ENCODE results near the gene BCAP29. TPM values are rescaled to one million over a fixed set of nuclear protein-coding genes. Genes with fewer than 3 reads are reported as not detected.
A peak's percentile ranks its signal among the peaks of the same experiment; 100 is the strongest.

Gene BCAP29
- total RNA-seq, 1 experiment from 2014 or later, result 253 TPM

GRCh38 chr7:107573537-107573936 is 6.5 kb upstream of the BCAP29 start:
- no peak for DNase-seq (ENCODE audit: low read depth, low spot score)
- in situ Hi-C loops (cut with HindIII; ENCODE audit: low pct_unique_long_range_greater_than_20kb, low sequenced_read_pairs), result no loop called here

GRCh38 chr7:107579554-107579884 is 527 bp upstream of the BCAP29 start:
- in situ Hi-C loops (cut with HindIII; ENCODE audit: low pct_unique_long_range_greater_than_20kb, low sequenced_read_pairs), result no loop called here
- DNase-seq (ENCODE audit: low read depth, low spot score), result no peak

GRCh38 chr7:107580716-107581383 is 804 bp downstream of the BCAP29 start:
- no peak for DNase-seq (ENCODE audit: low read depth, low spot score)
- in situ Hi-C loops (cut with HindIII; ENCODE audit: low pct_unique_long_range_greater_than_20kb, low sequenced_read_pairs), result no loop called here

- no peak for DNase-seq (ENCODE audit: low read depth, low spot score)
- in situ Hi-C loops (cut with HindIII; ENCODE audit: low pct_unique_long_range_greater_than_20kb, low sequenced_read_pairs), result no loop called here
Measured at GRCh38 chr7:107581387-107582013, 1.5 kb downstream of the BCAP29 start.

- no peak for DNase-seq (ENCODE audit: low read depth, low spot score)
- in situ Hi-C loops (cut with HindIII; ENCODE audit: low pct_unique_long_range_greater_than_20kb, low sequenced_read_pairs), result no loop called here
Measured at GRCh38 chr7:107582875-107583274, 2.8 kb downstream of the BCAP29 start.

GRCh38 chr7:107584716-107585115 is 4.7 kb downstream of the BCAP29 start:
- no peak for DNase-seq (ENCODE audit: low read depth, low spot score)
- in situ Hi-C loops (cut with HindIII; ENCODE audit: low pct_unique_long_range_greater_than_20kb, low sequenced_read_pairs), result no loop called here

GRCh38 chr7:107588529-107589130 is 8.6 kb downstream of the BCAP29 start:
- in situ Hi-C loops (cut with HindIII; ENCODE audit: low pct_unique_long_range_greater_than_20kb, low sequenced_read_pairs), result no loop called here
- DNase-seq (ENCODE audit: low read depth, low spot score), result no peak

GRCh38 chr7:107591421-107591820 is 11.4 kb downstream of the BCAP29 start:
- DNase-seq (ENCODE audit: low read depth, low spot score), result no peak
- in situ Hi-C loops (cut with HindIII; ENCODE audit: low pct_unique_long_range_greater_than_20kb, low sequenced_read_pairs), result no loop called here

- DNase-seq (ENCODE audit: low read depth, low spot score), result peak; percentile 23
- in situ Hi-C loops (cut with HindIII; ENCODE audit: low pct_unique_long_range_greater_than_20kb, low sequenced_read_pairs), result no loop called here
Measured at GRCh38 chr7:107592361-107593024, 12.4 kb downstream of the BCAP29 start.

- peak; percentile 75 for DNase-seq (ENCODE audit: low read depth, low spot score)
- in situ Hi-C loops (cut with HindIII; ENCODE audit: low pct_unique_long_range_greater_than_20kb, low sequenced_read_pairs), result no loop called here
Measured at GRCh38 chr7:107593025-107593410, 13.0 kb downstream of the BCAP29 start.

GRCh38 chr7:107594961-107595737 is 15.1 kb downstream of the BCAP29 start:
- in situ Hi-C loops (cut with HindIII; ENCODE audit: low pct_unique_long_range_greater_than_20kb, low sequenced_read_pairs), result no loop called here
- DNase-seq (ENCODE audit: low read depth, low spot score), result peak; percentile 91

GRCh38 chr7:107596881-107597581 is 17.0 kb downstream of the BCAP29 start:
- in situ Hi-C loops (cut with HindIII; ENCODE audit: low pct_unique_long_range_greater_than_20kb, low sequenced_read_pairs), result no loop called here
- DNase-seq (ENCODE audit: low read depth, low spot score), result no peak

- in situ Hi-C loops (cut with HindIII; ENCODE audit: low pct_unique_long_range_greater_than_20kb, low sequenced_read_pairs), result no loop called here
- no peak for DNase-seq (ENCODE audit: low read depth, low spot score)
Measured at GRCh38 chr7:107597582-107597916, 17.5 kb downstream of the BCAP29 start.

- in situ Hi-C loops (cut with HindIII; ENCODE audit: low pct_unique_long_range_greater_than_20kb, low sequenced_read_pairs), result no loop called here
- DNase-seq (ENCODE audit: low read depth, low spot score), result no peak
Measured at GRCh38 chr7:107597953-107598352, 17.9 kb downstream of the BCAP29 start.

- in situ Hi-C loops (cut with HindIII; ENCODE audit: low pct_unique_long_range_greater_than_20kb, low sequenced_read_pairs), result no loop called here
Measured at GRCh38 chr7:107599262-107599661, 19.2 kb downstream of the BCAP29 start.

GRCh38 chr7:107600816-107601215 is 20.8 kb downstream of the BCAP29 start:
- DNase-seq (ENCODE audit: low read depth, low spot score), result no peak
- in situ Hi-C loops (cut with HindIII; ENCODE audit: low pct_unique_long_range_greater_than_20kb, low sequenced_read_pairs), result no loop called here

More at GRCh38 chr7:107599262-107599661, 19.2 kb downstream of the BCAP29 start:
- DNase-seq (ENCODE audit: low read depth, low spot score), result no peak

- DNase-seq (ENCODE audit: low read depth, low spot score), result no peak
- in situ Hi-C loops (cut with HindIII; ENCODE audit: low pct_unique_long_range_greater_than_20kb, low sequenced_read_pairs), result no loop called here
Measured at GRCh38 chr7:107605218-107605815, 25.3 kb downstream of the BCAP29 start.

Data from SK-MEL-5 (cell line).